GM18858 (cell line): ENCODE results near the gene PAFAH1B2.

Experiments used
- ATAC-seq: cut with Tn5 transposase; IDR thresholded peaks from one replicate; pipeline ENCODE4 v1.9.1; 2021; ENCODE audit not compliant: unreplicated experiment

Gene PAFAH1B2

DNA sequence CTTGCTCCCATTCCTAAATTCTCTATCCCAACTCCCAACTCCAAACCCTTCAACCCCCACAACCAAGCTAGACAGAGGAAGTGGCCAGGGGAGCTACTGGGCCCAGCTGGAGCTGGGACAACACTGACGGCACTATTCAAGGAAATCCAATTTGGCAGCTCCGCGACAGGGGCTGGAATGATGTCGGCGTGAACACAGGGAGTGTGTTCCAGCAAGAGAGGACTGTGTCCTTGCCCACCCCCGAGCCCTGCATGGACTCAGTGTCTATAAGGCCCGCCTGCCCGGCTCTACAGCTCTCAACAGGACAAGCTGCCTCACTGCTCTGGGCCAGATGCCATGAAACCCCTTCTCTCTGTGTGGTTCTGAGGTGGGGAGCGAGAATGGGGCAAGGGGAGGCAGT is 76.5 kb downstream of the PAFAH1B2 start:
- no peak for ATAC-seq

DNA sequence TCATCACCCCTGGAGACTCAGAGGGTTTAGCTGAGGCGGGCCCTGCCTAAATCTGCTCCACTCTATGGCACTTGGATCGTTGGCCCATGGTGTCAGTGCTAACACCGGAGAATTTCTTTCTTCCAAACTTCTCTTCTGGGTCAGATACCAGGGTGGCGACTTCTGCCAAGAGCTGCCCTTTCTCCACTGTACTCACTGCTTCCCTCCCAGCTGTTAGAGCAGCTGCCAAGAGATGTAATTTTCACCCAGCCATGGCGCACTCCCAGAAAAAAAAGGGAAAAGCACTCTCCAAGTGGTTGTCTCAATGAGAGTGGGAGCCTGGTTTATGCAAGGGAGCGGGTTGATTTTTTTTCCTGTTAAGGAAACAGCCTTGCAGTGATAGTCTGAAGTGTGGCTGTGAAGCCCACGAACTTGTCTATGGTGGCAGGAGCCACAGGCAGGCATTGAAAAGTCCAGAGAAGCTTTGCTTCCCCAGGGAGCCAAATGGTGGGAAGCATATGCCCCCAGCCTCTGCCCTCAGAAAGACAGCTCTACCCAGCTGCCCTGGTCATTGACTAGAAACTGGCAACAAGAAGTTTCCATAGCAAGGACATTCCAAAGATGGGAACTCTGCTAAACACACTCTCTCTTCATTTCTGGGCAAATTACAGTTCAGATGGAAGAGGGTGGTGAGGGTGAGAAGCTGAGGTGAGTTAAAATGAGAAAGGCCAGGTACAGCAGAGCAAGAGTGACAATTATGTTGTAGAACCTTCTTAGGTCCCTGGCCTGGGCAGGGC is 77.1 kb downstream of the PAFAH1B2 start:
- no peak for ATAC-seq

DNA sequence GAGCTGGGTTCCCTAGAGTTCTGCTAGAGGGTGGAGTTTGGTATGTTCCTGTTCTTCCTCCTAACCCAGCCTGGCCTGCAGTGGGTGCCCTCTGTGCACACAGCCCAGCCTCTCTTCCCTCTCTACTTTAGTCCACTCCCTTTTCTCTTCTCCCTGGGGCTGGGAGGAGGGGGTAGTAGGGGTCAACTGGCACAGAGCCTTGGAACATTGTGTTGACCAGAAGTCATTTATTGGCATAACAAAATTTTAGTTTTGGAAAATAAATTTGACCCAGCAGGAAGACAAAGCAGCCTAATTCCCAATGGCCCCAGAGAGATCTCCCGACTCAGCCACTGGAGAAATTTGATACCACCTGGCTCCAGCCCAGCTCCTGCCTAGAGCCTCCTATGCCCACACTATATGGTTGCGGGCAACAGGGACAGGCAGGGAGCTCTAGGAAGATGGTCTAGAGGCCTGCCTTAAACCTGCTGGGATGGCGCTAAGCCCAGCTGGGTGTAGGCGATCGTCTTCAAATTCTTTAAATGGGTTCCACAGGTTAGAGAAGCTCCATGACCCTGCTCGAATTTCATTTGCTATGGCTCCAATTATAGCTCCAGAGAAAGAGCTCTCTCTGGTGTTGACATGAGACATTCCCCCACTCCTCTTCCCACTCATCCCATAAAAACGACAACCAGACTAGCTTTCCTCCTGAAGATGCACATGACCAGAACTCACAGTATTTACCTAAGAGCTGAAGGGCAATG is 77.9 kb downstream of the PAFAH1B2 start:
- no peak for ATAC-seq

DNA sequence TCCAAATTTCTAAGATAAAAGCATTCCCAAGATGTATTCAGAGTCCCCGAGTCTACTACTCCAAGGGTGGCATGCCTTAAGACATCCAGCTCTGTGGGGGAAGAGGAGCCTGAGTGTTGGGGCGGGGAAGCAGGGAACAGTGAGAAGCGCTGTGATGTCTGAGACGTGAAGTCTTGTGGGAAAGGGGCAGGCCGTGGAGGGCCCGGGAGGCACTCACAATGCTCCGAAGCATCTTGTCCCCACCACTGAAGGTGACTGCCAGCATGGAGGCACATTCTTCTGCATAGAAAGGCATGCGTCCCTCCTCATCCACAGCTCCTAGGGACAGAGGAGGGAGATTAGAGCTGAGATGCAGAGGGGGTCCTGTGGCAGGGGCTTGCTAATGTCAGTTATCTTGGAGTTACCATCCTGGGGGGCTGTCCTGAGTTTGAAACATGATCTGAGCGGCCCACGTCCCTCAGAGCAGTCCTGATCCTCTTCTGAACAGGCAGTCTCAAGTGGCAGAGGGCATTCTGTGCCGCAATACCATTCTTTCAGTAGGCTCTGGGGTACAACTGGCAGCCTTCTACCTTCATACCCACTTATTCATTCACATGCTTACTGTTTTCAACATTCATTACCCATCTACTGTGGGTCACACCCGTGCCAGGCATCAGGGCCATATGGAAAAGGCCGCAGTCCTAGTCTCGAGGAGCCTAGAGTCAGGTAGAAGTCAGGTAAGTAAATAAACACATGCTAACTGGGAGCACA is 79.1 kb downstream of the PAFAH1B2 start:
- no peak for ATAC-seq

DNA sequence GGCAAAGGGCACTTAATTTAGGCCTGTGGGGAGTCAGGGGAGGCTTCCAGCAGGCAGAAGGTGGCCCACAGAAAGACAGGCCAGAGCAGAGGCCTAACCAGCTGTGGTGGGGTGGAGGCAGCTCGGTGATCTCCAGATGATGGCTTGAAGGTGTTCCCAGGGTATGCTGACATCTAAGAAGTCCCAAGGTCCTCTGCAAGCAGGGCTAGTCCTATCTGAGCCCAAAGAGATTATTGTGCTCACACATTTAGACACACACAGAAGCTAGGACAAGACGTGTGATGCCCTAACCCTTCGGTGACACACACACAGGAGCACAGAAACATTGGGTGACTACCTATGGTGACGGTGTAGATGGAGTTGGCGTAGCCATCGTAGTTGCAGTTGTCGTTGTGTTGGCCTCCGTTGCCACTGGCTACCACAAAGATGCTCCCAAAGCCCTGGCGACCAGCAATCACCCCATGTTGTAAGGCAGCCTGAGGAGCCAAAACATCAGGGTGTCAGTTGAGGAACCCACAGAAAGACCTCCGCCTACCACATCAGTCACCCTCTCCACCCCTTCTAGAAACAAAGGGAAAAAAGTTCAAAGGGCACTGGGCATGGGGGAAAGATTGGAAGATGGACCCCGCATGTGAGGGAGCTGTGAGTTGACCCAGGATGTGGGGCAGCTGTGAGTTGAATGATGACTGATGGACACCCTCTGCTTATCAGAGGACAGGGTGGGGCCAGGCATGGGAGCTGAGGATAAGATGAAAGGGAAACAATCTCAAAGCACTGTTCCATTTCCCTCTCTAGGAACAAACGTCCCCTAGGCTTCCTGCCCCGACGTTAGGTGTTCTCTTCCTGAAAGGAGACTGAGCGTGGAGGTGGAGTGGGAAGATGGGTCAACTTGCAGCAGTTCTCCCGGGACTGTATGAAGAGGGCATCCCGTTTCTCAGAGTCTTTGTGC is 79.9 kb downstream of the PAFAH1B2 start:
- ATAC-seq: no peak

DNA sequence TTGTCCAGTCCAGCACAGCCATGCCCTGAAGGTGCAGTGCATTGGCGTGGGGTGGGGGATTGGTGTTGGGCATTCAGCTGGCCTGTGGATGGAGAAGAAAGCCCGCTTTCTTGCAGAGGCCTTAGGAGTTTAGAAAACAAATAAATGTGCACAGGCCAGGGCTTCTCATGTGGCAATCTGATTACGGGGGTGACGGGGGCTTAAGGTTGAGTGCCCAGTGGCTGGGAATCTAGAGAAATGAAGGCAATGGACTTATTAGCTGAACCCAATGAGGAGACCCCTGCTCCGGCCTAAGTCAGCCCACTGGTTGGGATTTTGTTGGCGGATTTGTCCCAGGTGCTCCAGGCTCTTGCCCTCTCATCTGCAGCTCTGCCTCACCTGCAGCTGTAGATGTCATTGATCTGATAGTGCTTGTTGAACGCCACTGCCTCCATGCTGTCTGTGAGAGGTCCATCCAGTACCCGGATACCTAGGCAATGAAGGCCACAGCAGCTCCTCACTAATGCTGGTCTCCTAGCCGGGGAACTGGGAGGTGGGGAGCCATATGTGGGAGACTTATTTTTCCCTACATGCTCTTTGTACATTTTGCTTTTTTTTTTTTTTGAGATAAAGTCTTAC is 81.6 kb downstream of the PAFAH1B2 start:
- no peak for ATAC-seq
